NB4 (cell line): ENCODE measurements around the gene FKBP1B.

Experiments
- POLR2A ChIP-seq: IDR thresholded peaks from 2 replicates; pipeline ENCODE4 v1.6.1; 2011; ENCODE audit warnings: mild to moderate bottlenecking; ENCODE audit not compliant: insufficient read length; ENCODE audit errors: extremely low read depth
- TF ChIP-seq, protein P1 (sequence below): IDR thresholded peaks from one replicate; pipeline ENCODE4 v1.5.1; 2012; ENCODE audit warnings: low read depth, low read length
- TF ChIP-seq, protein P2 (sequence below): IDR thresholded peaks from 2 replicates; pipeline ENCODE4 v1.6.1; 2011; ENCODE audit warnings: low read depth, low read length

DNA sequence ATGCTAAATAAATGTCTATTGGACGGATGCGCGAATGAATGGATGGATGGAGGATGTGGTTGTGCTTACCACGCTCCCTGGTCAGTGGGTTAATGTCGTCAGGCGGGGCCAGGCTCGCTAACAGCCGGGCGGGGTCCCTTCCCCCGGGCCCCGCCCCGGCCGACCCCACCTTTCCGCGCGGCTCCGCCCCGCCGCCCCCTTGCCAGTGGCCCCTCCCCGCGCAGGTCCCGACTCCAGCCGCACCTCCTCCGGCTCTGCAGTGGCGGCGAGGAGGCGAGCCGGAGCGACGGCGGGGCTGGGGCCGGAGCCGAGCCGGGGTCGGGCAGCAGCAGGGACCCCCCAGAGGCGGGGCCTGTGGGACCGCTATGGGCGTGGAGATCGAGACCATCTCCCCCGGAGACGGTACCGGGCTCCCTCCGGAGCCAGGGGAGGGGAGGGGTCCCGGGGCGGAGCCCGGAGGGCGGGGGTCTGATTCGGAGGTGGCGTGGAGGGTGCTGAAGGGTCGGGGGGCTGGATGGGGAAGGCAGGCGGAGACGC lies at the start of gene FKBP1B:
- TF ChIP-seq POLR2A = no peak
- TF ChIP-seq, protein P1, sequence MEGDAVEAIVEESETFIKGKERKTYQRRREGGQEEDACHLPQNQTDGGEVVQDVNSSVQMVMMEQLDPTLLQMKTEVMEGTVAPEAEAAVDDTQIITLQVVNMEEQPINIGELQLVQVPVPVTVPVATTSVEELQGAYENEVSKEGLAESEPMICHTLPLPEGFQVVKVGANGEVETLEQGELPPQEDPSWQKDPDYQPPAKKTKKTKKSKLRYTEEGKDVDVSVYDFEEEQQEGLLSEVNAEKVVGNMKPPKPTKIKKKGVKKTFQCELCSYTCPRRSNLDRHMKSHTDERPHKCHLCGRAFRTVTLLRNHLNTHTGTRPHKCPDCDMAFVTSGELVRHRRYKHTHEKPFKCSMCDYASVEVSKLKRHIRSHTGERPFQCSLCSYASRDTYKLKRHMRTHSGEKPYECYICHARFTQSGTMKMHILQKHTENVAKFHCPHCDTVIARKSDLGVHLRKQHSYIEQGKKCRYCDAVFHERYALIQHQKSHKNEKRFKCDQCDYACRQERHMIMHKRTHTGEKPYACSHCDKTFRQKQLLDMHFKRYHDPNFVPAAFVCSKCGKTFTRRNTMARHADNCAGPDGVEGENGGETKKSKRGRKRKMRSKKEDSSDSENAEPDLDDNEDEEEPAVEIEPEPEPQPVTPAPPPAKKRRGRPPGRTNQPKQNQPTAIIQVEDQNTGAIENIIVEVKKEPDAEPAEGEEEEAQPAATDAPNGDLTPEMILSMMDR = no peak
- TF ChIP-seq, protein P2, sequence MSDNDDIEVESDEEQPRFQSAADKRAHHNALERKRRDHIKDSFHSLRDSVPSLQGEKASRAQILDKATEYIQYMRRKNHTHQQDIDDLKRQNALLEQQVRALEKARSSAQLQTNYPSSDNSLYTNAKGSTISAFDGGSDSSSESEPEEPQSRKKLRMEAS = no peak
